HCT116 (cell line): ENCODE data around the gene C9orf50. TPM values are rescaled to one million over a fixed set of nuclear protein-coding genes. Genes with fewer than 3 reads are reported as not detected.

Experiments used
- ATAC-seq: fragments of 200-7000 bp; cut with Tn5 transposase; 2 replicates; pipeline ENCODE4 v1.9.1; 2020; ENCODE audit warnings: mild to moderate bottlenecking, moderate library complexity
- BruUV-seq: library from RNA; stranded (reverse); fragments of 400-500 nt; replicated peaks from 2 replicates; lab custom pipeline; 2021; lab: Mats Ljungman, UMichigan
- CTCF ChIA-PET: fragments of 300-600 bp; sonication (Branson Sonifier 250); formaldehyde crosslinking; loops from one replicate; lab custom pipeline; 2021; ENCODE audit warnings: antibody characterized with exemption; lab: Charles Lee
- POLR2A ChIA-PET: fragments of 300-600, 350-600 bp; sonication (Branson Sonifier 250); formaldehyde crosslinking; loops from one replicate; lab custom pipeline; 2021; ENCODE audit warnings: antibody characterized with exemption; lab: Charles Lee
- RAD21 ChIA-PET, 2 experiments: fragments of 300-600 bp; sonication (Branson Sonifier 250); formaldehyde crosslinking; loops; one replicate each; lab custom pipeline; 2023; ENCODE audit warnings: low total read pairs in 2 of 2; ENCODE audit not compliant: uncharacterized antibody in 2 of 2, unreplicated experiment in 2 of 2, low non-redundant PET in 1 of 2; lab: Charles Lee
- DNase-seq: peaks from one replicate; pipeline ENCODE4 v3.0.0-alpha.2; 2010; ENCODE audit warnings: low read depth, low spot score
- H2AFZ ChIP-seq: fragments of 200-600 bp; shearing (Covaris generic), sonication (generic); 2 replicates; pipeline ENCODE4 v1.6.1; 2017; ENCODE audit warnings: low read depth, mixed run types, mixed read lengths, antibody characterized with exemption, low read length; ENCODE audit not compliant: poor library complexity, severe bottlenecking
- H3K27ac ChIP-seq: 2 replicates; pipeline ENCODE4 v1.5.1; 2012; ENCODE audit warnings: low read depth, low read length
- H3K27me3 ChIP-seq: fragments of 200-600 bp; sonication (generic); 2 replicates; pipeline ENCODE4 v1.6.1; 2016; ENCODE audit warnings: mixed run types, low read length, mixed read lengths; ENCODE audit not compliant: insufficient read depth
- H3K36me3 ChIP-seq, 2 experiments: fragments of 200-500 bp in 1 of 2; fragments of 200-600 bp in 1 of 2; sonication (Bioruptor generic) in 1 of 2; sonication (generic) in 1 of 2; 2 replicates each; pipeline versions ENCODE4 v1.5.1 to v1.6.1; 2014 to 2016; ENCODE audit warnings: low read length in 2 of 2, inconsistent platforms in 1 of 2, mixed read lengths in 1 of 2, mixed run types in 1 of 2; ENCODE audit not compliant: insufficient read depth in 2 of 2, control insufficient read depth in 1 of 2
- H3K4me1 ChIP-seq, 2 experiments: fragments of 200-600 bp in 1 of 2; sonication (generic) in 1 of 2; 2 replicates each; pipeline versions ENCODE4 v1.5.1 to v1.6.1; 2012 to 2017; ENCODE audit warnings: low read length in 2 of 2, inconsistent platforms in 1 of 2, mild to moderate bottlenecking in 1 of 2, mixed read lengths in 1 of 2, mixed run types in 1 of 2, moderate library complexity in 1 of 2; ENCODE audit not compliant: insufficient read depth in 2 of 2, control insufficient read depth in 1 of 2
- H3K4me2 ChIP-seq: fragments of 200-600 bp; sonication (generic); 2 replicates; pipeline ENCODE4 v1.6.1; 2017; ENCODE audit warnings: mixed run types, low read length, mixed read lengths
- H3K4me3 ChIP-seq, 2 experiments: fragments of 200-600 bp in 1 of 2; sonication (generic) in 1 of 2; replicated peaks in 1 of 2; 2 replicates each; pipeline ENCODE4 v1.5.1; 2011 to 2016; ENCODE audit warnings: low read length in 2 of 2, control low read depth in 1 of 2, low read depth in 1 of 2, mild to moderate bottlenecking in 1 of 2, mixed read lengths in 1 of 2, mixed run types in 1 of 2
- H3K79me2 ChIP-seq: fragments of 200-600 bp; sonication (generic); 2 replicates; pipeline ENCODE4 v1.6.1; 2017; ENCODE audit warnings: mild to moderate bottlenecking, mixed run types, low read length, moderate library complexity, mixed read lengths; ENCODE audit not compliant: insufficient read depth
- H3K9ac ChIP-seq: fragments of 200-600 bp; sonication (generic); 2 replicates; pipeline ENCODE4 v1.6.1; 2016; ENCODE audit warnings: low read length, mixed read lengths
- H3K9me2 ChIP-seq: fragments of 200-600 bp; sonication (generic), shearing (Covaris generic); 2 replicates; pipeline ENCODE4 v1.6.1; 2017; ENCODE audit warnings: mixed run types, mild to moderate bottlenecking, moderate library complexity; ENCODE audit not compliant: insufficient read depth
- H3K9me3 ChIP-seq, 2 experiments: fragments of 200-500 bp in 1 of 2; fragments of 200-600 bp in 1 of 2; sonication (Bioruptor generic) in 1 of 2; sonication (generic) in 1 of 2; 2 replicates each; pipeline ENCODE4 v1.6.1; 2014 to 2017; ENCODE audit warnings: low read length in 2 of 2, mixed read lengths in 2 of 2, inconsistent platforms in 1 of 2, low read depth in 1 of 2, mild to moderate bottlenecking in 1 of 2, mixed run types in 1 of 2, moderate library complexity in 1 of 2; ENCODE audit not compliant: control insufficient read depth in 1 of 2, insufficient read depth in 1 of 2
- H4K20me1 ChIP-seq: fragments of 200-600 bp; sonication (generic), shearing (Covaris generic); 2 replicates; pipeline ENCODE4 v1.6.1; 2017; ENCODE audit warnings: mixed run types, mild to moderate bottlenecking, moderate library complexity; ENCODE audit not compliant: insufficient read depth
- CBX3 ChIP-seq: IDR thresholded peaks from 2 replicates; pipeline ENCODE4 v1.6.1; 2012; ENCODE audit warnings: low read depth
- CEBPB ChIP-seq: IDR thresholded peaks from 2 replicates; pipeline ENCODE4 v1.6.1; 2012; ENCODE audit warnings: low read depth
- EZH2phosphoT487 ChIP-seq: fragments of 200-600 bp; IDR thresholded peaks from 2 replicates; pipeline ENCODE4 v1.6.1; 2018; ENCODE audit warnings: antibody characterized with exemption, borderline replicate concordance
- FOSL1 ChIP-seq: IDR thresholded peaks from 2 replicates; pipeline ENCODE4 v1.6.1; 2012; ENCODE audit warnings: low read depth
- JUND ChIP-seq: IDR thresholded peaks from 2 replicates; pipeline ENCODE4 v1.6.1; 2012
- POLR2A ChIP-seq: IDR thresholded peaks from 2 replicates; pipeline ENCODE4 v1.7.0; 2011; ENCODE audit warnings: borderline replicate concordance; ENCODE audit not compliant: insufficient read depth, insufficient read length; ENCODE audit errors: extremely low read depth
- RAD21 ChIP-seq: IDR thresholded peaks from 2 replicates; pipeline ENCODE4 v1.6.1; 2012; ENCODE audit warnings: low read depth, mild to moderate bottlenecking
- SP1 ChIP-seq: IDR thresholded peaks from 2 replicates; pipeline ENCODE4 v1.6.1; 2012; ENCODE audit warnings: low read depth
- SRF ChIP-seq: IDR thresholded peaks from 2 replicates; pipeline ENCODE4 v1.6.1; 2012; ENCODE audit warnings: low read depth
- TCF7L2 ChIP-seq: IDR thresholded peaks from 2 replicates; pipeline ENCODE4 v1.7.0; 2011; ENCODE audit warnings: borderline replicate concordance, inconsistent platforms; ENCODE audit not compliant: insufficient read depth, insufficient read length; ENCODE audit errors: extremely low read depth
- YY1 ChIP-seq: IDR thresholded peaks from 2 replicates; pipeline ENCODE4 v1.6.1; 2011; ENCODE audit warnings: low read length, low read depth, moderate library complexity, mild to moderate bottlenecking; ENCODE audit not compliant: insufficient replicate concordance; ENCODE audit errors: extremely low read depth
- ZNF274 ChIP-seq: fragments of 200-500 bp; sonication (Bioruptor generic); IDR thresholded peaks from 2 replicates; pipeline ENCODE4 v1.6.1; 2014; ENCODE audit warnings: mild to moderate bottlenecking, low read depth, low read length, inconsistent platforms
- intact Hi-C: fragments of 100-400 bp; cut with micrococcal nuclease; formaldehyde crosslinking; loops from 2 replicates; pipeline ENCODE4 v1.10.0; 2022
- total RNA-seq: library from RNA; stranded (reverse); gene quantifications from one replicate; pipeline ENCODE4 v1.2.1, GENCODE V29; 2021; ENCODE audit not compliant: unreplicated experiment
- TF ChIP-seq, protein P1 (sequence below): IDR thresholded peaks from 2 replicates; pipeline ENCODE4 v1.6.1; 2012; ENCODE audit warnings: low read depth
- TF ChIP-seq, protein P2 (sequence below): IDR thresholded peaks from 2 replicates; pipeline ENCODE4 v1.6.1; 2012
- TF ChIP-seq, protein P3 (sequence below): IDR thresholded peaks from 2 replicates; pipeline ENCODE4 v1.6.1; 2011; ENCODE audit warnings: mild to moderate bottlenecking, low read length, moderate library complexity; ENCODE audit not compliant: insufficient replicate concordance; ENCODE audit errors: extremely low read depth

The C9orf50 gene
- total RNA-seq, 1 experiment from 2014 or later = not detected

DNA sequence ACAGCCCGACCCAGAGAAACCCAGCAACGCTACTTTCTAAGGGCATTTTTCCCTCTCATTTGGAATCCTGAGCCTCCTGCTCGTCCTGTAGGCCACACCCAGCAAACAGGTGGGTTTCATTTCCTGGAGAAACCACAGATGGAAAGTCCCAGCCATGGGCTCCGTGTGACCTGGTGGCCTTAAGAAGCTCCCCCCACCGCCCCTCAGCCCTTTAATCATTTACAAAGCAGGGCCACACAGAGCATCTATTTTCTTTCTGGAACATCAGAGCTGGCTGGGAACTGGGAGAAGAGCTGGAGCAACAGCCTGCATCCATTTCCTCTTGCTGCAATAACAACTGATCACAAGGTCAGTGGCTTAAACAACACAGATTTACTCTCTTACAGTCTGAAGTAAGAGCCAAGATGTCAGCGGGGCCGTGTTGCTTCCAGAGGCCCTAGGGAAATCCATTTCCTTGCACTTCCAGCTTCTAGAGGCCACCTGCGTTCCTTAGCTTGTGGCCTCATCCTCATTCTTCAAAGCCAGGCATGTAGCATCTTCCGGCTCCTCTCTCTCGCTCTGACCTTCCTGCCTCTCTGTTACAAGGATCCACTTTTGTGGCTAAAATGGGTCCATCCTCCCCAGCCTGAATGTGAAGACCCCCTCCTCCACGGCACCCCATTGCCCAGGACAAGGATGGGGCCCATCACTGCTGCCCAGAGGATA is 40.5 kb downstream of the C9orf50 start (continued):
- TF ChIP-seq, protein P1, sequence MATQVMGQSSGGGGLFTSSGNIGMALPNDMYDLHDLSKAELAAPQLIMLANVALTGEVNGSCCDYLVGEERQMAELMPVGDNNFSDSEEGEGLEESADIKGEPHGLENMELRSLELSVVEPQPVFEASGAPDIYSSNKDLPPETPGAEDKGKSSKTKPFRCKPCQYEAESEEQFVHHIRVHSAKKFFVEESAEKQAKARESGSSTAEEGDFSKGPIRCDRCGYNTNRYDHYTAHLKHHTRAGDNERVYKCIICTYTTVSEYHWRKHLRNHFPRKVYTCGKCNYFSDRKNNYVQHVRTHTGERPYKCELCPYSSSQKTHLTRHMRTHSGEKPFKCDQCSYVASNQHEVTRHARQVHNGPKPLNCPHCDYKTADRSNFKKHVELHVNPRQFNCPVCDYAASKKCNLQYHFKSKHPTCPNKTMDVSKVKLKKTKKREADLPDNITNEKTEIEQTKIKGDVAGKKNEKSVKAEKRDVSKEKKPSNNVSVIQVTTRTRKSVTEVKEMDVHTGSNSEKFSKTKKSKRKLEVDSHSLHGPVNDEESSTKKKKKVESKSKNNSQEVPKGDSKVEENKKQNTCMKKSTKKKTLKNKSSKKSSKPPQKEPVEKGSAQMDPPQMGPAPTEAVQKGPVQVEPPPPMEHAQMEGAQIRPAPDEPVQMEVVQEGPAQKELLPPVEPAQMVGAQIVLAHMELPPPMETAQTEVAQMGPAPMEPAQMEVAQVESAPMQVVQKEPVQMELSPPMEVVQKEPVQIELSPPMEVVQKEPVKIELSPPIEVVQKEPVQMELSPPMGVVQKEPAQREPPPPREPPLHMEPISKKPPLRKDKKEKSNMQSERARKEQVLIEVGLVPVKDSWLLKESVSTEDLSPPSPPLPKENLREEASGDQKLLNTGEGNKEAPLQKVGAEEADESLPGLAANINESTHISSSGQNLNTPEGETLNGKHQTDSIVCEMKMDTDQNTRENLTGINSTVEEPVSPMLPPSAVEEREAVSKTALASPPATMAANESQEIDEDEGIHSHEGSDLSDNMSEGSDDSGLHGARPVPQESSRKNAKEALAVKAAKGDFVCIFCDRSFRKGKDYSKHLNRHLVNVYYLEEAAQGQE = no peak

DNA sequence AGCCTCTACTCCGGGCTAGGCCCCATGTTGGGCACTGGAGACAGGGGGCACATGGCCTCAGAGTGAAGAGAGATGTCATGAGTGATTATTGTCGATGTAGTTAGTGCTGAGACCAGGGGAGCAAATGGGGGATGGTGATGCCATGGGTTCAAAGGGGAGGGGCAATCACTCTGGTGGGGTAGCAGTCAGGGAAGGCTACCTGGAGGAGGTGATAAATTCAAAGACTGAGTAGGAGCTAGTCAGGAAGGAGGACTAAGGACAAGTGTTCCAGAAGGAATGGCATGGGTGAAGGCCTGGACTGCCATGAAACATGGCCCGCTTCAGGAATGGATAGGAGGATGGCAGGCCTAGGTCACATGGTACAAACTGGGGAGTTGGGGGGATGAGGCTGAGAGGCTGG is 41.6 kb downstream of the C9orf50 start:
- Histone ChIP-seq H3K79me2 (no peaks in the 10 kb centered on the region), H3K4me3 (no peak overlapping the region), H3K4me1 (peaks cover 9 to 31% of the 10 kb centered on the region in 2 experiments; a peak in 3 of 4 replicates), H3K9ac (no peak overlapping the region), H3K9me2 (no peaks in the 10 kb centered on the region), H3K27ac (no peak overlapping the region), H3K9me3 (no peaks in the 10 kb centered on the region), H2AFZ (no peak overlapping the region), H3K27me3 (no peaks in the 10 kb centered on the region), H3K4me2 (no peak overlapping the region), H3K36me3 (no peaks in the 10 kb centered on the region), H4K20me1 (no peaks in the 10 kb centered on the region)
- ChIA-PET RAD21 (no interaction called here), CTCF (interaction anchor here (1.4 kb wide), 1 partner anchor 437 kb away, joined by 4 read pairs; no protein-coding TSS in a partner anchor), POLR2A (interaction anchor here (1.4 kb wide), 1 partner anchor 8 kb away, joined by 4 read pairs; no protein-coding TSS in a partner anchor)
- no TSS peak for BruUV-seq
- ATAC-seq (no peak), DNase-seq (no peak)
- intact Hi-C loops = no loop called here
- TF ChIP-seq ZNF274 = no peak
- no peak for TF ChIP-seq CEBPB
- TF ChIP-seq, protein P1 = no peak
- TF ChIP-seq, protein P2, sequence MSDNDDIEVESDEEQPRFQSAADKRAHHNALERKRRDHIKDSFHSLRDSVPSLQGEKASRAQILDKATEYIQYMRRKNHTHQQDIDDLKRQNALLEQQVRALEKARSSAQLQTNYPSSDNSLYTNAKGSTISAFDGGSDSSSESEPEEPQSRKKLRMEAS = no peak
- TF ChIP-seq, protein P3, sequence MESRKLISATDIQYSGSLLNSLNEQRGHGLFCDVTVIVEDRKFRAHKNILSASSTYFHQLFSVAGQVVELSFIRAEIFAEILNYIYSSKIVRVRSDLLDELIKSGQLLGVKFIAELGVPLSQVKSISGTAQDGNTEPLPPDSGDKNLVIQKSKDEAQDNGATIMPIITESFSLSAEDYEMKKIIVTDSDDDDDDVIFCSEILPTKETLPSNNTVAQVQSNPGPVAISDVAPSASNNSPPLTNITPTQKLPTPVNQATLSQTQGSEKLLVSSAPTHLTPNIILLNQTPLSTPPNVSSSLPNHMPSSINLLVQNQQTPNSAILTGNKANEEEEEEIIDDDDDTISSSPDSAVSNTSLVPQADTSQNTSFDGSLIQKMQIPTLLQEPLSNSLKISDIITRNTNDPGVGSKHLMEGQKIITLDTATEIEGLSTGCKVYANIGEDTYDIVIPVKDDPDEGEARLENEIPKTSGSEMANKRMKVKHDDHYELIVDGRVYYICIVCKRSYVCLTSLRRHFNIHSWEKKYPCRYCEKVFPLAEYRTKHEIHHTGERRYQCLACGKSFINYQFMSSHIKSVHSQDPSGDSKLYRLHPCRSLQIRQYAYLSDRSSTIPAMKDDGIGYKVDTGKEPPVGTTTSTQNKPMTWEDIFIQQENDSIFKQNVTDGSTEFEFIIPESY = no peak
- no peak for TF ChIP-seq TCF7L2
- TF ChIP-seq RAD21 = no peak
- no peak for TF ChIP-seq SP1
- TF ChIP-seq FOSL1 = no peak
- TF ChIP-seq EZH2phosphoT487 = no peak
- no peak for TF ChIP-seq POLR2A
- TF ChIP-seq SRF = no peak
- no peak for TF ChIP-seq YY1
- no peak for TF ChIP-seq CBX3
- TF ChIP-seq JUND = no peak
